AG09319 (cell line): ENCODE measurements around the gene R3HDM2.
"Not testable (repeated sequence)": the region's sequence is repeated elsewhere in the genome, so short reads cannot be mapped to it uniquely, and the experiment has no call there.

ENCODE experiments used
- DNase-seq: peaks from one replicate; pipeline ENCODE4 v3.0.0-alpha.2; 2010; ENCODE audit warnings: low read depth; ENCODE audit errors: extremely low read depth
- CTCF ChIP-seq: IDR thresholded peaks from 2 replicates; pipeline ENCODE4 v1.5.1; 2011; ENCODE audit warnings: low read depth, mild to moderate bottlenecking, inconsistent platforms, low read length, moderate library complexity

The R3HDM2 gene

GRCh38 chr12:57429473-57430111 lies 1.3 kb downstream of the R3HDM2 start:
- TF ChIP-seq CTCF = no peak
- DNase-seq = no peak

DNA sequence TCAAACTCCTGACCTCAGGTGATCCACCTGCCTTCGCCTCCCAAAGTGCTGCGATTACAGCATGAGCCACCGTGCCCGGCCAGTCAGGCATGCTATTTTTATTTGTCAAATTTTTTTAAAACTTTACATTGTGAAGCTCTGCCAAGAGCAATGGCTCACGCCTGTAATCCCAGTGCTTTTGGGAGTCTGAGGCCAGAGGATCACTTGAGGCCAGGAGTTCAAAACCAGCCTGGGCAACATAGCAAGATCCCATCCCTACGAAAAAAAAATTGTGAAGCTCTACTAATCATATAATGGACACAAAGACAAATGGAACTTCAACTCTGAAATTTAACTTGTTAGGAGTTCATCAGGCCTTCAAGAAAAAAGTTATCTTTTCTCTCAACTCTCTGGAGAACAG lies 1.9 kb downstream of the R3HDM2 start:
- DNase-seq = no peak
- TF ChIP-seq CTCF = no peak

DNA sequence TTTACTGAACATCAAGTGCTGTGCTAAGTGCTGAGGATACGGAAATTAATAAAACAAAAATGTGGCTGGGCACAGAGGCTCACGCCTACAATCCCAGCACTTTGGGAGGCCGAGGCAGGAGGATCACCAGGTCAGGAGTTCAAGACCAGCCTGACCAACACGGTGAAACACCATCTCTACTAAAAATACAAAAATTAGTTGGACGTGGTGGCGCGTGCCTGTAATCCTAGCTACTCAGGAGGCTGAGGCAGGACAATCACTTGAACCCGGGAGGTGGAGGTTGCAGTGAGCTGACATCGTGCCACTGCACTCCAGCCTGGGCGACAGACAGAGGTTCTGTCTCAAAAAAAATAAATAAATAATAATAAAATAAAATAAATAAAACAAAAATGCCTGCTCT lies 3.9 kb downstream of the R3HDM2 start:
- DNase-seq = not testable (repeated sequence)

- TF ChIP-seq CTCF = no peak
Observed at GRCh38 chr12:57420482-57420881, 10.4 kb downstream of the R3HDM2 start.

GRCh38 chr12:57419495-57419894 lies 11.3 kb downstream of the R3HDM2 start:
- no peak for TF ChIP-seq CTCF
- no peak for DNase-seq

More at GRCh38 chr12:57420482-57420881, 10.4 kb downstream of the R3HDM2 start:
- DNase-seq = no peak

DNA sequence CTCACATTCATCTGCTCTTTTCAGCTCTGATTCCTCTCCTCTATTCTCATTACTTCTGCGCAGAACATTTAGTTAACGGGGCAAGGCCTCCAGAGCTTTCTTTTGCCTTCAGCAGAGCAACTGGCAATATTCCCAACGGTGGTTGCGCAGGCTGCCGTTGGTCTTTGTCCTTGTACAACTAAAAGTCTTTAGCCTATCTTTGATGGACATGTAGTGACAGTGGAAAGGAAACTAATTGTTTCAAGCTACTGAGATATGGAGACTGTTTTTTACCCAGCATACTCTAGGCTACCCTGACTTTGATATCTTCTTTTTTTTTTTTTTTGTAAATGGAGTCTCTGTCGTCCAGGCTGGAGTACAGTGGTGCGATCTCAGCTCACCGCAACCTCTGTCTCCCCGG lies 12.6 kb downstream of the R3HDM2 start:
- no peak for DNase-seq
- no peak for TF ChIP-seq CTCF

- DNase-seq = no peak
- no peak for TF ChIP-seq CTCF
Observed at GRCh38 chr12:57416039-57416996, 14.5 kb downstream of the R3HDM2 start.

GRCh38 chr12:57415088-57415487 lies 15.8 kb downstream of the R3HDM2 start:
- no peak for TF ChIP-seq CTCF
- DNase-seq = no peak

GRCh38 chr12:57414160-57414559 lies 16.7 kb downstream of the R3HDM2 start:
- not testable (repeated sequence) for DNase-seq
